Panc1 (cell line): ENCODE data around the gene GALNT18. TPM values are rescaled to one million over a fixed set of nuclear protein-coding genes. Genes with fewer than 3 reads are reported as not detected.

Experiments
- ATAC-seq: fragments of 200-7000 bp; cut with Tn5 transposase; 2 replicates; pipeline ENCODE4 v1.9.1; 2020; ENCODE audit warnings: mild to moderate bottlenecking, moderate library complexity
- BruUV-seq: library from RNA; stranded (reverse); fragments of 400-500 nt; replicated peaks from 2 replicates; lab custom pipeline; 2021; lab: Mats Ljungman, UMichigan
- CTCF ChIA-PET: fragments of 300-600 bp; sonication (Branson Sonifier 250); formaldehyde crosslinking; loops from one replicate; lab custom pipeline; 2022; ENCODE audit warnings: antibody characterized with exemption; lab: Charles Lee
- POLR2A ChIA-PET: fragments of 300-600 bp; sonication (Branson Sonifier 250); formaldehyde crosslinking; loops from one replicate; lab custom pipeline; 2022; ENCODE audit warnings: antibody characterized with exemption; lab: Charles Lee
- DNase-seq: peaks from one replicate; pipeline ENCODE4 v3.0.0-alpha.2; 2010; ENCODE audit warnings: low read depth, low spot score
- H3K27ac ChIP-seq: 2 replicates; pipeline ENCODE4 v1.5.1; 2011; ENCODE audit warnings: mild to moderate bottlenecking, low read length, inconsistent platforms
- H3K27me3 ChIP-seq: fragments of 200-500 bp; sonication (Bioruptor generic); 2 replicates; pipeline ENCODE4 v1.6.0; 2014; ENCODE audit warnings: low read length, inconsistent platforms; ENCODE audit not compliant: control insufficient read depth, insufficient read depth
- H3K36me3 ChIP-seq: fragments of 200-500 bp; sonication (Bioruptor generic); 2 replicates; pipeline ENCODE4 v1.5.1; 2014; ENCODE audit warnings: inconsistent platforms, mild to moderate bottlenecking, low read length, moderate library complexity; ENCODE audit not compliant: control insufficient read depth, insufficient read depth
- H3K4me1 ChIP-seq: 2 replicates; pipeline ENCODE4 v1.5.1; 2011; ENCODE audit warnings: inconsistent platforms, mild to moderate bottlenecking, low read length, moderate library complexity; ENCODE audit not compliant: control insufficient read depth, insufficient read depth
- H3K4me3 ChIP-seq, 2 experiments: 2 replicates each; pipeline ENCODE4 v1.5.1; 2011 to 2012; ENCODE audit warnings: low read depth in 2 of 2, low read length in 2 of 2, mild to moderate bottlenecking in 2 of 2, inconsistent platforms in 1 of 2, moderate library complexity in 1 of 2
- H3K9me3 ChIP-seq: fragments of 200-500 bp; sonication (Bioruptor generic); 2 replicates; pipeline ENCODE4 v1.5.1; 2014; ENCODE audit warnings: low read depth, mild to moderate bottlenecking, inconsistent platforms, low read length, moderate library complexity; ENCODE audit not compliant: control insufficient read depth, insufficient read depth
- CTCF ChIP-seq: fragments of 450-650 bp; IDR thresholded peaks from 2 replicates; pipeline ENCODE4 v1.5.1; 2017; ENCODE audit warnings: mild to moderate bottlenecking
- POLR2AphosphoS5 ChIP-seq: IDR thresholded peaks from 2 replicates; pipeline ENCODE4 v1.6.1; 2012; ENCODE audit warnings: mild to moderate bottlenecking, low read depth, low read length, moderate library complexity
- SIN3A ChIP-seq: IDR thresholded peaks from 2 replicates; pipeline ENCODE4 v1.6.1; 2012; ENCODE audit warnings: low read depth, mild to moderate bottlenecking, low read length, moderate library complexity, borderline replicate concordance; ENCODE audit not compliant: insufficient read depth
- TCF7L2 ChIP-seq: IDR thresholded peaks from 2 replicates; pipeline ENCODE4 v1.6.1; 2011; ENCODE audit warnings: mild to moderate bottlenecking, low read depth, low read length, inconsistent platforms
- in situ Hi-C: cut with HindIII; loops from 2 replicates; pipeline ENCODE4 v1.10.0; 2016; ENCODE audit warnings: low sequenced_read_pairs, low pct_unique_long_range_greater_than_20kb
- intact Hi-C: fragments of 100-400 bp; cut with micrococcal nuclease; formaldehyde crosslinking; loops from one replicate; pipeline ENCODE4 v1.10.0; 2022; ENCODE audit not compliant: unreplicated experiment
- total RNA-seq: library from RNA; stranded (reverse); gene quantifications from one replicate; pipeline ENCODE4 v1.2.1, GENCODE V29; 2021; ENCODE audit not compliant: unreplicated experiment
- TF ChIP-seq, protein P1 (sequence below), 2 experiments: IDR thresholded peaks; 2 replicates each; pipeline ENCODE4 v1.6.1; 2011 to 2012; ENCODE audit warnings: low read depth in 2 of 2, control low read depth in 1 of 2, low read length in 1 of 2, mild to moderate bottlenecking in 1 of 2, moderate library complexity in 1 of 2; ENCODE audit not compliant: insufficient read depth in 1 of 2

The GALNT18 gene
- total RNA-seq, 1 experiment from 2014 or later = 8.6 TPM

DNA sequence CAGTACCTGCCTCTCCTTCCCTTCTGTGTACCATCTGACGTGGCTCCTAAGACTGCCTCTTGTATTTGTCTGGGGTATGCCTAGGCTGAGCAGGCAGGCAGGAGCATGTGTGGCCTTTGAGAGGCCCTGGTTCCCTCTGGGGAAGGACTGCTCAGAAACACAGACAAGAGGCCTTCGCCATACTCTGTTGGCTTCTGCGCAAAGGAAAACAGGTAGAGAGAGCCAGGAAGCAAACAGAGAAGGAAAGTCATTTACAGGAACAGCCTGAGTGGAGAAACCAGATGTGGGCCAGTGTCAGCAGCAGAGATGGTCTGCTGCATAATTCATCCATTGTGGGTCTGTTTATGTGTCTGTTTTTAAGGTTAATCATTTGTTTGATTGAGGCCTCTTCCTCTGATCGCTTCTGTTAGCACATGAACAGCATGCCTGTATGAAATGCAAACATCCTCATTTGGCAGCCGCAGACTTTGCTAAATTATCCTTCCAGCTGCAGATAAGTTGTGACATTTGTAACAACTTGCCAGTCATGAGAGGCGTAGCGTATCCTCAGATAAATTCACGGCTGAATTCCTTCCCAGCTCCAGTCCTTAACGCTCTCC, 119.4 kb downstream of the GALNT18 start:
- in situ Hi-C loops = no loop called here
- Histone ChIP-seq H3K27me3 (no peaks in the 10 kb centered on the region), H3K27ac (no peak overlapping the region), H3K4me3 (no peak overlapping the region), H3K4me1 (no peaks in the 10 kb centered on the region), H3K36me3 (no peaks in the 10 kb centered on the region), H3K9me3 (no peaks in the 10 kb centered on the region)
- ChIA-PET POLR2A (no interaction called here), CTCF (no interaction called here)
- no peak for TF ChIP-seq SIN3A
- no peak for TF ChIP-seq POLR2AphosphoS5
- TF ChIP-seq CTCF = no peak
- no peak for TF ChIP-seq TCF7L2
- TF ChIP-seq, protein P1, sequence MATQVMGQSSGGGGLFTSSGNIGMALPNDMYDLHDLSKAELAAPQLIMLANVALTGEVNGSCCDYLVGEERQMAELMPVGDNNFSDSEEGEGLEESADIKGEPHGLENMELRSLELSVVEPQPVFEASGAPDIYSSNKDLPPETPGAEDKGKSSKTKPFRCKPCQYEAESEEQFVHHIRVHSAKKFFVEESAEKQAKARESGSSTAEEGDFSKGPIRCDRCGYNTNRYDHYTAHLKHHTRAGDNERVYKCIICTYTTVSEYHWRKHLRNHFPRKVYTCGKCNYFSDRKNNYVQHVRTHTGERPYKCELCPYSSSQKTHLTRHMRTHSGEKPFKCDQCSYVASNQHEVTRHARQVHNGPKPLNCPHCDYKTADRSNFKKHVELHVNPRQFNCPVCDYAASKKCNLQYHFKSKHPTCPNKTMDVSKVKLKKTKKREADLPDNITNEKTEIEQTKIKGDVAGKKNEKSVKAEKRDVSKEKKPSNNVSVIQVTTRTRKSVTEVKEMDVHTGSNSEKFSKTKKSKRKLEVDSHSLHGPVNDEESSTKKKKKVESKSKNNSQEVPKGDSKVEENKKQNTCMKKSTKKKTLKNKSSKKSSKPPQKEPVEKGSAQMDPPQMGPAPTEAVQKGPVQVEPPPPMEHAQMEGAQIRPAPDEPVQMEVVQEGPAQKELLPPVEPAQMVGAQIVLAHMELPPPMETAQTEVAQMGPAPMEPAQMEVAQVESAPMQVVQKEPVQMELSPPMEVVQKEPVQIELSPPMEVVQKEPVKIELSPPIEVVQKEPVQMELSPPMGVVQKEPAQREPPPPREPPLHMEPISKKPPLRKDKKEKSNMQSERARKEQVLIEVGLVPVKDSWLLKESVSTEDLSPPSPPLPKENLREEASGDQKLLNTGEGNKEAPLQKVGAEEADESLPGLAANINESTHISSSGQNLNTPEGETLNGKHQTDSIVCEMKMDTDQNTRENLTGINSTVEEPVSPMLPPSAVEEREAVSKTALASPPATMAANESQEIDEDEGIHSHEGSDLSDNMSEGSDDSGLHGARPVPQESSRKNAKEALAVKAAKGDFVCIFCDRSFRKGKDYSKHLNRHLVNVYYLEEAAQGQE (IDR thresholded peaks at IDR 0.05; ENCODE audit: insufficient read depth in 1 of 2, low read depth in 2 of 2, low read length in 1 of 2) = no peak
- DNase-seq (no peak), ATAC-seq (no peak)
- intact Hi-C loops = no loop called here
- BruUV-seq = no TSS peak

GRCh38 chr11:11501546-11502262, 120.1 kb downstream of the GALNT18 start:
- POLR2A ChIA-PET = no interaction called here
- BruUV-seq = no TSS peak
- TF ChIP-seq, protein P1 (IDR thresholded peaks at IDR 0.05; ENCODE audit: insufficient read depth in 1 of 2, low read depth in 2 of 2, low read length in 1 of 2) = no peak
- TF ChIP-seq SIN3A (no peak), TCF7L2 (no peak), POLR2AphosphoS5 (no peak), CTCF (no peak)
- intact Hi-C loops = no loop called here
- Histone ChIP-seq H3K36me3 (no peaks in the 10 kb centered on the region), H3K27me3 (no peaks in the 10 kb centered on the region), H3K4me3 (no peak overlapping the region), H3K4me1 (no peaks in the 10 kb centered on the region), H3K9me3 (no peaks in the 10 kb centered on the region), H3K27ac (no peak overlapping the region)
- CTCF ChIA-PET = no interaction called here
- in situ Hi-C loops = no loop called here
- ATAC-seq = no peak
- no peak for DNase-seq
